ENCODE measurements around the gene SMPD1.

- TF ChIP-seq SUZ12 (IDR thresholded peaks at IDR 0.05) (no peak), LEF1 (IDR thresholded peaks at IDR 0.05; ENCODE audit: borderline replicate concordance) (no peak), PKNOX1 (IDR thresholded peaks at IDR 0.05) (no peak), ELF4 (IDR thresholded peaks at IDR 0.05) (no peak), HDGF (IDR thresholded peaks at IDR 0.05; ENCODE audit: borderline replicate concordance) (no peak), FOXA1 (IDR thresholded peaks at IDR 0.05) (no peak)
Measured at GRCh38 chr11:6405846-6406245, 15.6 kb downstream of the SMPD1 start.

Data from HEK293T (cell line).